ENCODE results near the gene CFDP1.

- no peak for TF ChIP-seq CTCF (IDR thresholded peaks at IDR 0.05)
- no peak for TF ChIP-seq POLR2A (IDR thresholded peaks at IDR 0.05)
- no peak for TF ChIP-seq POLR2AphosphoS5 (IDR thresholded peaks at IDR 0.05)
Measured at GRCh38 chr16:75372236-75372856, 61.0 kb downstream of the CFDP1 start.

All from upper lobe of left lung (tissue), 4 donors.